ENCODE measurements around the gene DCUN1D3.
"Not testable (repeated sequence)": the region's sequence is repeated elsewhere in the genome, so short reads cannot be mapped to it uniquely, and the experiment has no call there.

DCUN1D3 gene
- 5.8 to 9.6 (median 8.6) reads per million in 4 donors for total RNA-seq

GRCh38 chr16:20900299-20901067, at the start of gene DCUN1D3, which contains the start of gene LYRM1:
TSS of gene DCUN1D3 (minus strand) at chr16:20900358. CDS start at chr16:20862538, 37,820 bp downstream.
TSS of gene LYRM1 (plus strand) at chr16:20900771. CDS start at chr16:20915556, 14,785 bp downstream.
- peak; percentile 82 to 97 (median 83) for DNase-seq

- no peak for DNase-seq
These were observed 49.5 kb upstream of the DCUN1D3 start for GRCh38 chr16:20949660-20950059.

- DNase-seq, result no peak
These were observed 48.3 kb upstream of the DCUN1D3 start for GRCh38 chr16:20948444-20948843.

GRCh38 chr16:20946015-20946629, 46.0 kb upstream of the DCUN1D3 start:
- no peak for DNase-seq

- DNase-seq, result not testable (repeated sequence)
These were observed 45.4 kb upstream of the DCUN1D3 start for GRCh38 chr16:20945575-20945875.

- DNase-seq, result peak in 1 of 5 donors; percentile 84
These were observed 44.9 kb upstream of the DCUN1D3 start for GRCh38 chr16:20944861-20945574.

- DNase-seq, result no peak
These were observed 42.1 kb upstream of the DCUN1D3 start for GRCh38 chr16:20942256-20942655.

- DNase-seq, result no peak
These were observed 41.4 kb upstream of the DCUN1D3 start for GRCh38 chr16:20941636-20941926.

- peak in 1 of 5 donors; percentile 48 for DNase-seq
These were observed 40.9 kb upstream of the DCUN1D3 start for GRCh38 chr16:20940871-20941635.

- DNase-seq, result peak in 1 of 5 donors; percentile 32
These were observed 39.5 kb upstream of the DCUN1D3 start for GRCh38 chr16:20939611-20940010.

- DNase-seq, result peak in 1 of 5 donors; percentile 71
These were observed 38.3 kb upstream of the DCUN1D3 start for GRCh38 chr16:20938426-20938825.

- DNase-seq, result no peak
These were observed 37.6 kb upstream of the DCUN1D3 start for GRCh38 chr16:20937736-20938135.

- DNase-seq, result no peak
These were observed 33.4 kb upstream of the DCUN1D3 start for GRCh38 chr16:20933589-20933988.

- no peak for DNase-seq
These were observed 31.0 kb upstream of the DCUN1D3 start for GRCh38 chr16:20931066-20931600.

- no peak for DNase-seq
These were observed 30.2 kb upstream of the DCUN1D3 start for GRCh38 chr16:20930365-20930690.

- not testable (repeated sequence) for DNase-seq
These were observed 29.7 kb upstream of the DCUN1D3 start for GRCh38 chr16:20929676-20930364.

GRCh38 chr16:20928774-20929411, 28.7 kb upstream of the DCUN1D3 start:
- no peak for DNase-seq

- DNase-seq, result no peak
These were observed 25.6 kb upstream of the DCUN1D3 start for GRCh38 chr16:20925751-20926150.

- DNase-seq, result no peak
These were observed 23.7 kb upstream of the DCUN1D3 start for GRCh38 chr16:20923876-20924275.

GRCh38 chr16:20920799-20921198, 20.6 kb upstream of the DCUN1D3 start:
- DNase-seq, result no peak

GRCh38 chr16:20920091-20920490, 19.9 kb upstream of the DCUN1D3 start:
- no peak for DNase-seq

Measured in T-helper 1 cell (primary cell).